HepG2 (cell line): Measurements from ENCODE around the gene EYA3. TPM values are rescaled to one million over a fixed set of nuclear protein-coding genes. Genes with fewer than 3 reads are reported as not detected.

ENCODE experiments used
- BRD4 ChIP-seq: sonication (generic); formaldehyde crosslinking; IDR thresholded peaks from 2 replicates; pipeline ENCODE4 v1.4.0; 2020; ENCODE audit warnings: missing genetic modification reagents
- HDAC1 ChIP-seq: sonication (generic); formaldehyde crosslinking; IDR thresholded peaks from 2 replicates; pipeline ENCODE4 v1.5.1; 2020; ENCODE audit warnings: mild to moderate bottlenecking, missing genetic modification reagents
- HNF4A ChIP-seq: sonication (generic); formaldehyde crosslinking; IDR thresholded peaks from 2 replicates; pipeline ENCODE4 v1.4.0; 2020; ENCODE audit warnings: missing genetic modification reagents
- HNF4G ChIP-seq, 2 experiments: sonication (generic) in 1 of 2; formaldehyde crosslinking in 1 of 2; IDR thresholded peaks; 2 replicates each; pipeline versions ENCODE4 v1.4.0 to v1.6.1; 2011 to 2020; ENCODE audit warnings: borderline replicate concordance in 2 of 2, low read depth in 2 of 2, mild to moderate bottlenecking in 2 of 2, low read length in 1 of 2, missing genetic modification reagents in 1 of 2, moderate library complexity in 1 of 2
- KAT2B ChIP-seq: fragments of 150-350 bp; IDR thresholded peaks from 2 replicates; pipeline ENCODE4 v1.6.1; 2014; ENCODE audit warnings: low read depth, low read length, borderline replicate concordance
- MLXIP ChIP-seq: sonication (generic); formaldehyde crosslinking; IDR thresholded peaks from 2 replicates; pipeline ENCODE4 v1.9.0; 2021; ENCODE audit warnings: missing genetic modification reagents, borderline replicate concordance
- SNAPC2 ChIP-seq: sonication (generic); formaldehyde crosslinking; IDR thresholded peaks from 2 replicates; pipeline ENCODE4 v1.8.1; 2022; ENCODE audit warnings: mild to moderate bottlenecking, missing genetic modification reagents
- STAG1 ChIP-seq: sonication (generic); formaldehyde crosslinking; IDR thresholded peaks from 2 replicates; pipeline ENCODE4 v1.4.0; 2020; ENCODE audit warnings: missing genetic modification reagents
- polyA plus RNA-seq, 8 experiments: library from polyadenylated mRNA; depleted of rRNA in 3 of 8; stranded (reverse) in 7 of 8; unstranded in 1 of 8; fragments of >200 nt; fragmentation: Illumina TruSeq in 4 of 8; extraction: Trizol in 4 of 8; gene quantifications; 2 replicates each; pipeline versions ENCODE4 v1.2.1 to v1.2.3, GENCODE V29; 2011 to 2016; ENCODE audit warnings: low read depth in 4 of 8, missing spikeins in 1 of 8, mixed read lengths in 1 of 8; ENCODE audit not compliant: insufficient read depth in 1 of 8
- total RNA-seq, 5 experiments: library from RNA; depleted of rRNA; stranded (reverse); fragments of >200 nt; fragmentation: Illumina TruSeq; extraction: Trizol; gene quantifications; 2 replicates each; pipeline ENCODE4 v1.2.3, GENCODE V29; 2016; ENCODE audit warnings: low read depth in 1 of 5
- TF ChIP-seq, protein P1 (sequence below): sonication (generic); formaldehyde crosslinking; IDR thresholded peaks from 2 replicates; pipeline ENCODE4 v1.5.0; 2020; ENCODE audit warnings: mild to moderate bottlenecking, missing genetic modification reagents, moderate library complexity

The EYA3 gene
- total and polyA plus RNA-seq, 2 of the 13 experiments (the other 11 are each of a cell fraction or from before 2014, with no cell fraction given), result 13.9 to 19.7 TPM

DNA sequence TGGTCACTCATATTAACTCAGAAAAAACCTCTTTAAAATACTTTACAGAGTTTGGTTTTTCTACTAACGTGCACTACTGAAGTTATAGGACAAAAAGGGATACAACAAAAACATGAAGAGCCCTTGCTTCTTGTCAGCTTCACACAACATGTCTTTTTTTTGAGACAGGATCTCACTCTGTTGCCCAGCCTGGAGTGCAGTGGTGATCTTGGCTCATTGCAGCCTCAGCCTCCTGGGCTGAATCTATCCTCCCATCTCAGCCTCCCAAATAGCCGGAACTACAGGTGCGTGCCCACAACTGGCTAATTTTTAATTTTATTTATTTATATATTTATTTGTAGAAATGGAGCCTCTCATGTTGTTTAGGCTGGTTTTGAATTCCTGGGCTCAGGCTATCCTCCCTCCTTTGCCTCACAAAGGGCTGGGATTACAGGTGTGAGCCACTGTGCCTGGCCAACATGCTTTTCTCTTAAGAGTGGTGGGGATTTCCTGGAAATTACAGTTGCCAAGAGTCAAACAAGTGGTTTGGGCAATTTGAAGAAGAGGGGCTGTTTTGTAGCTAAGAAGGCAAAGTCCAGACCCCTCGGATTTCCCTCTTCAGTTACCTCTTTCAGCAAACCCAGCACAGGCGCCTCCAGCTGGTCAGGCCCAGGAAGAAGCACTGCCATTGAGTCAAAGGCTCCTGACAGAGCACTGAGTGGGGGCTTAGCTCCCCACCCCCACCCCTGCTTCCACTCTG is 160.0 kb downstream of the EYA3 start (continued):
- TF ChIP-seq, protein P1, sequence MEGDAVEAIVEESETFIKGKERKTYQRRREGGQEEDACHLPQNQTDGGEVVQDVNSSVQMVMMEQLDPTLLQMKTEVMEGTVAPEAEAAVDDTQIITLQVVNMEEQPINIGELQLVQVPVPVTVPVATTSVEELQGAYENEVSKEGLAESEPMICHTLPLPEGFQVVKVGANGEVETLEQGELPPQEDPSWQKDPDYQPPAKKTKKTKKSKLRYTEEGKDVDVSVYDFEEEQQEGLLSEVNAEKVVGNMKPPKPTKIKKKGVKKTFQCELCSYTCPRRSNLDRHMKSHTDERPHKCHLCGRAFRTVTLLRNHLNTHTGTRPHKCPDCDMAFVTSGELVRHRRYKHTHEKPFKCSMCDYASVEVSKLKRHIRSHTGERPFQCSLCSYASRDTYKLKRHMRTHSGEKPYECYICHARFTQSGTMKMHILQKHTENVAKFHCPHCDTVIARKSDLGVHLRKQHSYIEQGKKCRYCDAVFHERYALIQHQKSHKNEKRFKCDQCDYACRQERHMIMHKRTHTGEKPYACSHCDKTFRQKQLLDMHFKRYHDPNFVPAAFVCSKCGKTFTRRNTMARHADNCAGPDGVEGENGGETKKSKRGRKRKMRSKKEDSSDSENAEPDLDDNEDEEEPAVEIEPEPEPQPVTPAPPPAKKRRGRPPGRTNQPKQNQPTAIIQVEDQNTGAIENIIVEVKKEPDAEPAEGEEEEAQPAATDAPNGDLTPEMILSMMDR (CRISPR knock-in tag), result peak; percentile 58
- peak; percentile 37; the same call in 1 of the 2 replicates for TF ChIP-seq HNF4A (CRISPR knock-in tag)
- TF ChIP-seq HDAC1, result 0 out of 2 replicates have a peak, but pooled peaks have one; percentile 22
- TF ChIP-seq BRD4 (CRISPR knock-in tag), result no peak
- TF ChIP-seq MLXIP (CRISPR knock-in tag), result no peak
- no peak for TF ChIP-seq SNAPC2
- peak; percentile 19; the same call in 1 of the 2 replicates for TF ChIP-seq STAG1 (CRISPR knock-in tag)
- TF ChIP-seq KAT2B, result no peak
- peak; percentile 35; the same call in 1 of the 2 replicates for TF ChIP-seq HNF4G (IDR thresholded peaks at IDR 0.05; ENCODE audit: borderline replicate concordance, low read depth, low read length)
- no peak for TF ChIP-seq HNF4G (CRISPR knock-in tag; IDR thresholded peaks at IDR 0.05; ENCODE audit: borderline replicate concordance, low read depth)
- TF ChIP-seq, all 625 proteins: peak for 9
